HEK293 (cell line): ENCODE data around the gene ZBTB20.

ENCODE experiments used
- CTCF ChIA-PET: fragments of 350-600 bp; formaldehyde crosslinking; extraction: SDS; loops from one replicate; lab custom pipeline; 2021; ENCODE audit warnings: antibody characterized with exemption; lab: Yijun Ruan, JAX
- POLR2A ChIA-PET: fragments of 300-600 bp; formaldehyde crosslinking; extraction: SDS; loops from one replicate; lab custom pipeline; 2020; ENCODE audit warnings: antibody characterized with exemption, inconsistent platforms; lab: Yijun Ruan, JAX
- H3K27ac ChIP-seq: fragments of 200-500 bp; sonication (Bioruptor generic); 2 replicates; pipeline ENCODE4 v1.5.1; 2014; ENCODE audit warnings: low read depth, low read length, control low read depth, inconsistent platforms; ENCODE audit errors: extremely low read depth
- H3K36me3 ChIP-seq, 2 experiments: fragments of 200-500 bp in 1 of 2; sonication (Bioruptor generic) in 1 of 2; 1 replicate in 1 of 2; 2 replicates in 1 of 2; pipeline ENCODE4 v1.5.1; 2014 to 2017; ENCODE audit warnings: inconsistent platforms in 2 of 2, low read length in 2 of 2; ENCODE audit not compliant: control insufficient read depth in 2 of 2, insufficient read depth in 1 of 2
- H3K4me1 ChIP-seq: fragments of 200-500 bp; sonication (Bioruptor generic); 2 replicates; pipeline ENCODE4 v1.5.1; 2014; ENCODE audit warnings: mild to moderate bottlenecking, low read length, inconsistent platforms; ENCODE audit not compliant: control insufficient read depth, insufficient read depth
- H3K4me3 ChIP-seq: 2 replicates; pipeline ENCODE4 v1.5.1; 2011; ENCODE audit warnings: low read depth, mild to moderate bottlenecking, control low read depth, low read length, moderate library complexity
- H3K9me3 ChIP-seq: fragments of 200-500 bp; sonication (Bioruptor generic); 2 replicates; pipeline ENCODE4 v1.5.1; 2014; ENCODE audit warnings: low read depth, low read length, inconsistent platforms; ENCODE audit not compliant: control insufficient read depth, insufficient read depth
- BCL11B ChIP-seq: fragments of 450-650 bp; formaldehyde crosslinking; IDR thresholded peaks from 2 replicates; pipeline ENCODE4 v1.5.1; 2016; ENCODE audit warnings: low read depth, missing biosample characterization, missing genetic modification characterization
- INSM2 ChIP-seq: fragments of 450-650 bp; formaldehyde crosslinking; IDR thresholded peaks from 2 replicates; pipeline ENCODE4 v1.5.1; 2016; ENCODE audit warnings: missing biosample characterization, missing genetic modification characterization
- MYNN ChIP-seq: fragments of 450-650 bp; formaldehyde crosslinking; IDR thresholded peaks from 2 replicates; pipeline ENCODE4 v1.5.1; 2016; ENCODE audit warnings: missing biosample characterization, missing genetic modification characterization, borderline replicate concordance
- REST ChIP-seq: fragments of 450-650 bp; formaldehyde crosslinking; IDR thresholded peaks from 2 replicates; pipeline ENCODE4 v1.5.1; 2016; ENCODE audit warnings: missing biosample characterization, missing genetic modification characterization
- SP3 ChIP-seq: fragments of 450-650 bp; formaldehyde crosslinking; IDR thresholded peaks from 2 replicates; pipeline ENCODE4 v1.5.1; 2016; ENCODE audit warnings: missing biosample characterization, missing genetic modification characterization
- ZBTB20 ChIP-seq: fragments of 450-650 bp; formaldehyde crosslinking; IDR thresholded peaks from 2 replicates; pipeline ENCODE4 v1.5.1; 2016; ENCODE audit warnings: missing biosample characterization, missing genetic modification characterization
- ZBTB6 ChIP-seq: fragments of 450-650 bp; formaldehyde crosslinking; IDR thresholded peaks from 2 replicates; pipeline ENCODE4 v1.5.1; 2017; ENCODE audit warnings: missing biosample characterization, missing genetic modification characterization
- ZNF10 ChIP-seq: fragments of 450-650 bp; formaldehyde crosslinking; IDR thresholded peaks from 2 replicates; pipeline ENCODE4 v1.5.1; 2017; ENCODE audit warnings: missing biosample characterization, missing genetic modification characterization
- ZNF133 ChIP-seq: fragments of 450-650 bp; formaldehyde crosslinking; IDR thresholded peaks from 2 replicates; pipeline ENCODE4 v1.5.1; 2016; ENCODE audit warnings: missing biosample characterization, missing genetic modification characterization
- ZNF146 ChIP-seq: fragments of 450-650 bp; formaldehyde crosslinking; IDR thresholded peaks from 2 replicates; pipeline ENCODE4 v1.5.1; 2016; ENCODE audit warnings: missing biosample characterization, missing genetic modification characterization
- ZNF169 ChIP-seq: fragments of 450-650 bp; formaldehyde crosslinking; IDR thresholded peaks from 2 replicates; pipeline ENCODE4 v1.5.1; 2016; ENCODE audit warnings: missing biosample characterization, missing genetic modification characterization
- ZNF184 ChIP-seq: fragments of 450-650 bp; IDR thresholded peaks from 2 replicates; pipeline ENCODE4 v1.5.1; 2018; ENCODE audit warnings: missing biosample characterization, mild to moderate bottlenecking, missing genetic modification characterization
- ZNF214 ChIP-seq: fragments of 450-650 bp; formaldehyde crosslinking; IDR thresholded peaks from 2 replicates; pipeline ENCODE4 v1.5.1; 2017; ENCODE audit warnings: missing biosample characterization, mild to moderate bottlenecking, missing genetic modification characterization, borderline replicate concordance
- ZNF335 ChIP-seq: fragments of 450-650 bp; formaldehyde crosslinking; conservative IDR thresholded peaks from 2 replicates; pipeline ENCODE4 v1.5.1; 2016; ENCODE audit warnings: missing biosample characterization, missing genetic modification characterization
- ZNF510 ChIP-seq: fragments of 450-650 bp; formaldehyde crosslinking; IDR thresholded peaks from 2 replicates; pipeline ENCODE4 v1.5.1; 2018; ENCODE audit warnings: mild to moderate bottlenecking, missing genetic modification characterization, missing biosample characterization; ENCODE audit not compliant: insufficient replicate concordance
- ZNF555 ChIP-seq: fragments of 450-650 bp; formaldehyde crosslinking; conservative IDR thresholded peaks from 2 replicates; pipeline ENCODE4 v1.5.1; 2017; ENCODE audit warnings: missing biosample characterization, mild to moderate bottlenecking, missing genetic modification characterization, inconsistent platforms
- TF ChIP-seq, protein P1 (sequence below): fragments of 450-650 bp; formaldehyde crosslinking; conservative IDR thresholded peaks from 2 replicates; pipeline ENCODE4 v1.5.1; 2016; ENCODE audit warnings: low read depth, missing biosample characterization, missing genetic modification characterization
- TF ChIP-seq, protein P2 (sequence below): fragments of 450-650 bp; formaldehyde crosslinking; IDR thresholded peaks from 2 replicates; pipeline ENCODE4 v1.5.1; 2017; ENCODE audit warnings: missing biosample characterization, missing genetic modification characterization
- TF ChIP-seq, protein P3 (sequence below): fragments of 450-650 bp; formaldehyde crosslinking; IDR thresholded peaks from 2 replicates; pipeline ENCODE4 v1.5.0; 2017; ENCODE audit warnings: missing biosample characterization, missing genetic modification characterization, borderline replicate concordance

Gene ZBTB20

DNA sequence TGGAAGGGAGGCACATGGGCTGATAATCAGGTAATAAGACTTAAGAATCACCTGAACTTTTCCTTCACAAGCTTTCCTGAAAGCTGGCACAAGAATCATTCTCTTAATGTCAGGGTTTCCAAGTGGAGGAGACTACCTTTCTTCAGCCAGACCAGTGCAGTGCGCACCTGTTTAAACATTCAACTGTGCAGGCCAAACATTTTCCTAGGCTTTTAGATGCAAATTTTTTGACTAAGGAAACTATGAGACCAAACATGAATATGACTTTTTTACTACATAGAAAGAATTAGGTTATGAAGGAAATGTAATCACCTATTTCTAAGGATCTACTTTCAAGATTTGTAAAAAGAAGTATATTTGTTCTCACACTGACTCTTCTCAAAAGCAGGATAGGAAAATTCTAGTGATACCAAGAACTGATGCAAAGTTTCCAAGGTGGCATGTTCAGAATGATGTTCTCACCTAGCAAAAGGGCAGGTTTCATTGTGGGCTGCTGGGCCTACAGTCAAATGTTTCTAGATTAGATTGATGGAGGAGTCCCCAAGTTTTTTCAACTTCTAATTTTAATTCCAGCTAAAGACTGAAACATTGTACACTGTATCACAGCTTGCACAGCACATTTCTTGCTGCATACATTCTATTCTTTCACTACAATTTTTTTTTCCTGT is 514.2 kb downstream of the ZBTB20 start:
- Histone ChIP-seq H3K4me1 (no peaks in the 10 kb centered on the region), H3K4me3 (no peak overlapping the region)
- no peak for TF ChIP-seq ZNF133 (tag by site-specific recombination)
- TF ChIP-seq REST (tag by site-specific recombination): no peak
- no peak for TF ChIP-seq ZNF555 (tag by site-specific recombination)
- TF ChIP-seq ZBTB6: no peak
- TF ChIP-seq MYNN (tag by site-specific recombination): no peak
- TF ChIP-seq, protein P1, sequence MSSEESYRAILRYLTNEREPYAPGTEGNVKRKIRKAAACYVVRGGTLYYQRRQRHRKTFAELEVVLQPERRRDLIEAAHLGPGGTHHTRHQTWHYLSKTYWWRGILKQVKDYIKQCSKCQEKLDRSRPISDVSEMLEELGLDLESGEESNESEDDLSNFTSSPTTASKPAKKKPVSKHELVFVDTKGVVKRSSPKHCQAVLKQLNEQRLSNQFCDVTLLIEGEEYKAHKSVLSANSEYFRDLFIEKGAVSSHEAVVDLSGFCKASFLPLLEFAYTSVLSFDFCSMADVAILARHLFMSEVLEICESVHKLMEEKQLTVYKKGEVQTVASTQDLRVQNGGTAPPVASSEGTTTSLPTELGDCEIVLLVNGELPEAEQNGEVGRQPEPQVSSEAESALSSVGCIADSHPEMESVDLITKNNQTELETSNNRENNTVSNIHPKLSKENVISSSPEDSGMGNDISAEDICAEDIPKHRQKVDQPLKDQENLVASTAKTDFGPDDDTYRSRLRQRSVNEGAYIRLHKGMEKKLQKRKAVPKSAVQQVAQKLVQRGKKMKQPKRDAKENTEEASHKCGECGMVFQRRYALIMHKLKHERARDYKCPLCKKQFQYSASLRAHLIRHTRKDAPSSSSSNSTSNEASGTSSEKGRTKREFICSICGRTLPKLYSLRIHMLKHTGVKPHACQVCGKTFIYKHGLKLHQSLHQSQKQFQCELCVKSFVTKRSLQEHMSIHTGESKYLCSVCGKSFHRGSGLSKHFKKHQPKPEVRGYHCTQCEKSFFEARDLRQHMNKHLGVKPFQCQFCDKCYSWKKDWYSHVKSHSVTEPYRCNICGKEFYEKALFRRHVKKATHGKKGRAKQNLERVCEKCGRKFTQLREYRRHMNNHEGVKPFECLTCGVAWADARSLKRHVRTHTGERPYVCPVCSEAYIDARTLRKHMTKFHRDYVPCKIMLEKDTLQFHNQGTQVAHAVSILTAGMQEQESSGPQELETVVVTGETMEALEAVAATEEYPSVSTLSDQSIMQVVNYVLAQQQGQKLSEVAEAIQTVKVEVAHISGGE (tag by site-specific recombination): no peak
- TF ChIP-seq ZNF10 (tag by site-specific recombination): no peak
- TF ChIP-seq ZNF184 (tag by site-specific recombination): no peak
- TF ChIP-seq INSM2 (tag by site-specific recombination): no peak
- no peak for TF ChIP-seq ZNF169 (tag by site-specific recombination)
- TF ChIP-seq, all 188 proteins: peak for 0
- CTCF ChIA-PET: interaction anchor here (0.7 kb wide), 1 partner anchor 81 kb away, joined by 3 read pairs; no protein-coding TSS in a partner anchor
- Histone ChIP-seq H3K36me3 (no peaks in the 10 kb centered on the region), H3K9me3 (no peaks in the 10 kb centered on the region), H3K27ac (no peak overlapping the region)
- POLR2A ChIA-PET: no interaction called here

DNA sequence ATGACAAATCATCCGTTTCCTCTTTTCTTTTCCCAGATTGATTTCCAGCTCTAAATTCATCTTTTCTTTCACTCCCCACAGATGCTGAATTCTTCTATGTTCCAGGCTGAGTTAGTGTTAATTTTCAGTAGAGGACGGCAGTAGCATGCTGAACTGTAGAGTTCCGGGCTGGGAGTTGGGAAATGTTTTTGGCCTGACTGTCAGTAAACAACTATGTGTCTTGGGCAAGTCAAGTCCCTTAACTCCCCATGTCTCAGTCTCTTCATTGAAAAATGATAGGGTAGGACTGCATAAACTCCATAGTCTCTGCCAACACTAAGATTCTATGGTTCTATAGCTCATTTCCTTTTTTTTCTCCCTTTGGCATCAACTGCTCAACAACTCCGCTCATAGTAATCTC is 519.3 kb downstream of the ZBTB20 start:
- POLR2A ChIA-PET: no interaction called here
- H3K36me3 ChIP-seq: no peaks in the 10 kb centered on the region
- no peaks in the 10 kb centered on the region for H3K9me3 ChIP-seq
- H3K4me1 ChIP-seq: no peaks in the 10 kb centered on the region; the same call in 1 of the 2 replicates
- H3K4me3 ChIP-seq: no peak overlapping the region
- CTCF ChIA-PET: no interaction called here
- no peak overlapping the region for H3K27ac ChIP-seq
- TF ChIP-seq ZNF10 (tag by site-specific recombination) (no peak), ZNF335 (no peak), ZBTB20 (tag by site-specific recombination) (no peak), ZNF146 (tag by site-specific recombination) (no peak), BCL11B (tag by site-specific recombination) (no peak), SP3 (tag by site-specific recombination) (no peak), ZNF214 (tag by site-specific recombination) (no peak), ZNF510 (no peak)
- TF ChIP-seq, protein P2, sequence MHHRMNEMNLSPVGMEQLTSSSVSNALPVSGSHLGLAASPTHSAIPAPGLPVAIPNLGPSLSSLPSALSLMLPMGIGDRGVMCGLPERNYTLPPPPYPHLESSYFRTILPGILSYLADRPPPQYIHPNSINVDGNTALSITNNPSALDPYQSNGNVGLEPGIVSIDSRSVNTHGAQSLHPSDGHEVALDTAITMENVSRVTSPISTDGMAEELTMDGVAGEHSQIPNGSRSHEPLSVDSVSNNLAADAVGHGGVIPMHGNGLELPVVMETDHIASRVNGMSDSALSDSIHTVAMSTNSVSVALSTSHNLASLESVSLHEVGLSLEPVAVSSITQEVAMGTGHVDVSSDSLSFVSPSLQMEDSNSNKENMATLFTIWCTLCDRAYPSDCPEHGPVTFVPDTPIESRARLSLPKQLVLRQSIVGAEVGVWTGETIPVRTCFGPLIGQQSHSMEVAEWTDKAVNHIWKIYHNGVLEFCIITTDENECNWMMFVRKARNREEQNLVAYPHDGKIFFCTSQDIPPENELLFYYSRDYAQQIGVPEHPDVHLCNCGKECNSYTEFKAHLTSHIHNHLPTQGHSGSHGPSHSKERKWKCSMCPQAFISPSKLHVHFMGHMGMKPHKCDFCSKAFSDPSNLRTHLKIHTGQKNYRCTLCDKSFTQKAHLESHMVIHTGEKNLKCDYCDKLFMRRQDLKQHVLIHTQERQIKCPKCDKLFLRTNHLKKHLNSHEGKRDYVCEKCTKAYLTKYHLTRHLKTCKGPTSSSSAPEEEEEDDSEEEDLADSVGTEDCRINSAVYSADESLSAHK (tag by site-specific recombination): no peak
- TF ChIP-seq, protein P3, sequence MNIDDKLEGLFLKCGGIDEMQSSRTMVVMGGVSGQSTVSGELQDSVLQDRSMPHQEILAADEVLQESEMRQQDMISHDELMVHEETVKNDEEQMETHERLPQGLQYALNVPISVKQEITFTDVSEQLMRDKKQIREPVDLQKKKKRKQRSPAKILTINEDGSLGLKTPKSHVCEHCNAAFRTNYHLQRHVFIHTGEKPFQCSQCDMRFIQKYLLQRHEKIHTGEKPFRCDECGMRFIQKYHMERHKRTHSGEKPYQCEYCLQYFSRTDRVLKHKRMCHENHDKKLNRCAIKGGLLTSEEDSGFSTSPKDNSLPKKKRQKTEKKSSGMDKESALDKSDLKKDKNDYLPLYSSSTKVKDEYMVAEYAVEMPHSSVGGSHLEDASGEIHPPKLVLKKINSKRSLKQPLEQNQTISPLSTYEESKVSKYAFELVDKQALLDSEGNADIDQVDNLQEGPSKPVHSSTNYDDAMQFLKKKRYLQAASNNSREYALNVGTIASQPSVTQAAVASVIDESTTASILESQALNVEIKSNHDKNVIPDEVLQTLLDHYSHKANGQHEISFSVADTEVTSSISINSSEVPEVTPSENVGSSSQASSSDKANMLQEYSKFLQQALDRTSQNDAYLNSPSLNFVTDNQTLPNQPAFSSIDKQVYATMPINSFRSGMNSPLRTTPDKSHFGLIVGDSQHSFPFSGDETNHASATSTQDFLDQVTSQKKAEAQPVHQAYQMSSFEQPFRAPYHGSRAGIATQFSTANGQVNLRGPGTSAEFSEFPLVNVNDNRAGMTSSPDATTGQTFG (tag by site-specific recombination): no peak
